ENCODE data around the gene NOBOX.
"Not testable (repeated sequence)": the region's sequence is repeated elsewhere in the genome, so short reads cannot be mapped to it uniquely, and the experiment has no call there.

The NOBOX gene

DNA sequence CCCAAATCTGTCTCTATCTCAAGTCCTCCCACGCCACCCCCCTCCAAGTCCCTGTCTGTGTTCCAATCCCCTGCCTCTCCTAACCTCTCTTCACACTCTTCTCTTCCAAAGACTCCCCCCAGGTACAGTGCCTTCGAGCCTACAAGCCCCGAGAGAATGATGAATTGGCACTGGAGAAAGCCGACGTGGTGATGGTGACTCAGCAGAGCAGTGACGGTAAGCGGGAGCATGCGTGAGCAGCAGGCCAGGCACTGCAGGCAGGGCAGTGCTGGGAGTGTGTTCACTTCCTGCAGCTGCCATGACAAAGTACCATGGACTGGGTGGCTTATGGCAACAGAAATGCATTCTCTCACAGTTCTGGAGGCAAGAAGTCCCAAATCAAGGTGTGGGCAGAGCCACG, 24.8 kb downstream of the NOBOX start:
- no peaks in the 10 kb centered on the region for H3K36me3 ChIP-seq (ENCODE audit: control insufficient read depth, insufficient read depth, low read length)

DNA sequence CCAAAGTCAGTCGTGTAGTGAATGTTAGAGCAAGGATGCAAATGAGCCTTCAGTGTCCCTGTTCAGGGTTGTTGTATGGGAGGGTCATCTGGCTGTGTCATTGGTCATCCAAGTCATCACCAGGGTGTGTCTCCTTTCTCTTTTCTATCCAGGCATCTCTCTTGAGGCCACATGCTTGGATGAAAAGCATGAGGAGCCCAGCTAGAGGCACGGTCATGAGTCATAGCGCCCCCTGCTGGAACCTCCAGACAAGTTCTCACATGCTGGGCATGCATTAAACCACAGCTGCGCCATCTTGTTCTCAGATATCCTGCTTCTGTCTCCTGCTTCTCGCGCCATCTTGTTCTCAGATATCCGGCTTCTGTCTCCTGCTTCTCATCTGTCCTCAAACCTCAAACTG, 34.3 kb downstream of the NOBOX start:
- not testable (repeated sequence) for H3K36me3 ChIP-seq (ENCODE audit: control insufficient read depth, insufficient read depth, low read length); H3K4me3 ChIP-seq (ENCODE audit: insufficient read depth, low read depth, low read length); H3K27me3 ChIP-seq (ENCODE audit: control insufficient read depth, insufficient read depth, low read length, poor library complexity, severe bottlenecking); H3K27ac ChIP-seq (ENCODE audit: insufficient read depth, low read depth, low read length, poor library complexity, severe bottlenecking); H3K9me3 ChIP-seq (ENCODE audit: control insufficient read depth, low read length); H3K4me1 ChIP-seq (ENCODE audit: control insufficient read depth, insufficient read depth, low read length)
- 95 to 96% methylated on average over 4 of the region's 7 CpGs for WGBS, 2 experiments

More for the DNA sequence above, 24.8 kb downstream of the NOBOX start:
- Histone ChIP-seq H3K4me1 (ENCODE audit: control insufficient read depth, insufficient read depth, low read length) (no peaks in the 10 kb centered on the region), H3K27ac (ENCODE audit: insufficient read depth, low read depth, low read length, poor library complexity, severe bottlenecking) (no peak overlapping the region), H3K4me3 (ENCODE audit: insufficient read depth, low read depth, low read length) (no peak overlapping the region), H3K9me3 (ENCODE audit: control insufficient read depth, low read length) (no peaks in the 10 kb centered on the region), H3K27me3 (ENCODE audit: control insufficient read depth, insufficient read depth, low read length, poor library complexity, severe bottlenecking) (no peaks in the 10 kb centered on the region)
- WGBS, 2 experiments: 94 to 97% methylated on average over 9 of the region's 9 CpGs

DNA sequence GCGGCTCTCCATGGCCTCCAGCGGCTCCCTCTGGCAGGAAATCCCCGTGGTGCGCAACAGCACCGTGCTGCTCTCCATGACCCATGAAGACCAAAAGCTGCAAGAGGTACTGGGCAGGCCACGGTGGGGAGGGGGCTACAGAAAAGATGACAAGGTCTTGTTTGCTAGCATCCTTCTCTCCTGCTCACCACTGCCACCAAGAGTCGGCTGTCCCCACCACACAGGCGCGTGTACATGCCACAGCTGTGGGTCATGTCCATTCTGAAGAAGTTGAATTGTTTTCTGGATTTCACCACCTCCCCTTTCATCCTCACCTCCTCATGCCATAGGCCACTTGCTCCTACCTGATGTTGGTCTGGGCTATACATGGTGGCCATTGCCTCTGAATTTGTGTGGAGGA, 36.2 kb downstream of the NOBOX start:
- H3K27me3 ChIP-seq (ENCODE audit: control insufficient read depth, insufficient read depth, low read length, poor library complexity, severe bottlenecking); H3K4me3 ChIP-seq (ENCODE audit: insufficient read depth, low read depth, low read length); H3K27ac ChIP-seq (ENCODE audit: insufficient read depth, low read depth, low read length, poor library complexity, severe bottlenecking); H3K9me3 ChIP-seq (ENCODE audit: control insufficient read depth, low read length); H3K4me1 ChIP-seq (ENCODE audit: control insufficient read depth, insufficient read depth, low read length); H3K36me3 ChIP-seq (ENCODE audit: control insufficient read depth, insufficient read depth, low read length): not testable (repeated sequence)
- WGBS, 2 experiments: no CpG with 5 or more reads among the region's 9 CpGs

DNA sequence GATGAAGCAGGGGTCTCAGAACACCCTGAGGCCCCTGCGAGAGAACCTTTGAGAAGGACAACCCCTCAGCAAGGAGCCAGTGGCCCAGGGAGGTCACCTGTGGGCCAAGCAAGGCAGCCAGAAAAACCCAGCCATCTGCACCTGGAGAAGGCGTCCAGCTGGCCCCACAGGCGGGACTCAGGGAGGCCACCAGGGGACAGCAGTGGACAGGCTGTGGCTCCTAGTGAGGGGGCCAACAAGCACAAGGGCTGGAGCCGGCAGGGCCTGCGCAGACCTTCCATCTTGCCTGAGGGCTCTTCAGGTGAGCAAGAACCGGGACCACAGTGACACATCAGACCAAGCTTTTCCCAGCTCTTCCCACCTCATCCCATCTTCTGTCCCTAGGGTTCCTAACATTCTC, 38.0 kb downstream of the NOBOX start:
- no CpG with 5 or more reads among the region's 6 CpGs for WGBS, 2 experiments
- H3K27ac ChIP-seq (ENCODE audit: insufficient read depth, low read depth, low read length, poor library complexity, severe bottlenecking); H3K4me3 ChIP-seq (ENCODE audit: insufficient read depth, low read depth, low read length); H3K36me3 ChIP-seq (ENCODE audit: control insufficient read depth, insufficient read depth, low read length); H3K27me3 ChIP-seq (ENCODE audit: control insufficient read depth, insufficient read depth, low read length, poor library complexity, severe bottlenecking); H3K4me1 ChIP-seq (ENCODE audit: control insufficient read depth, insufficient read depth, low read length); H3K9me3 ChIP-seq (ENCODE audit: control insufficient read depth, low read length): not testable (repeated sequence)

DNA sequence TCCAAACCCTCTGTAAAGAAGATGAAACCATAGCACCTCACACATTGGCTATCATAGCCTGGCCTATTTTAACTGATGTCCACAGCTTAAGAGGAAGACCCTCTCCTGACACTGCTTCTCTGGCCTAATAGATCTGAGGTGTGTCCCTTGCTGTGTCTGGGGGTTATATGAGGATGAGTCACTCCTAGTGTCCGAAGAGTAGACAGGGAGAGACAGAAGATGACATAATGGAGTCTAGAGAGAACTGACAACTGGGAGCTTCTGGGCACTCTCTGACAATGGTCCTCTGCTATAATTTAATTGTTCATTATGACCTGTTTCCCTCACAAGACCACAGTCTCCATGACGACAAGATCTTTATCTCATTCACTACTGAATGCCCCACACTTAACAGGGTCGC, 41.4 kb downstream of the NOBOX start:
- not testable (repeated sequence) for H3K9me3 ChIP-seq (ENCODE audit: control insufficient read depth, low read length); H3K36me3 ChIP-seq (ENCODE audit: control insufficient read depth, insufficient read depth, low read length); H3K27me3 ChIP-seq (ENCODE audit: control insufficient read depth, insufficient read depth, low read length, poor library complexity, severe bottlenecking); H3K4me3 ChIP-seq (ENCODE audit: insufficient read depth, low read depth, low read length); H3K4me1 ChIP-seq (ENCODE audit: control insufficient read depth, insufficient read depth, low read length); H3K27ac ChIP-seq (ENCODE audit: insufficient read depth, low read depth, low read length, poor library complexity, severe bottlenecking)
- WGBS, 2 experiments: no CpG with 5 or more reads among the region's 3 CpGs

DNA sequence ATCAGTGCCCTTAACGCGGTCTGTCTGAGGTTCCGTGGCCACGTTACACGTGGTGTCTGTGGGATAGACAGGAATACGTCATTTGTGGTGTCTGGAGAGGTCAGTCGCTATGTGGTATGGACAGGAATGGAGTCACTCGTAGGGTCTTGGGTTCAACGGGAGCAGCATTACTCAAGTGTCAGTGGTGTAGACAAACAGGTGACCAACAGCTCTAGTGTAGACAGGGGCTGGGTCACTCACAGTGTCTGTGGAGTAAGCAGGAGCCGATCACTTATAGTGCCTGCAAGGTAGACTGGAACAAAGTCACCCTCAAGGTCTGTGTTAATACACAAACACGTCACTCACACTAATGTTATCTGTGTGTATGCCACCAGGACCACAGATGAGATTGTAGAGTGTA, 46.6 kb downstream of the NOBOX start:
- H3K4me1 ChIP-seq (ENCODE audit: control insufficient read depth, insufficient read depth, low read length); H3K27ac ChIP-seq (ENCODE audit: insufficient read depth, low read depth, low read length, poor library complexity, severe bottlenecking); H3K36me3 ChIP-seq (ENCODE audit: control insufficient read depth, insufficient read depth, low read length); H3K9me3 ChIP-seq (ENCODE audit: control insufficient read depth, low read length); H3K27me3 ChIP-seq (ENCODE audit: control insufficient read depth, insufficient read depth, low read length, poor library complexity, severe bottlenecking); H3K4me3 ChIP-seq (ENCODE audit: insufficient read depth, low read depth, low read length): not testable (repeated sequence)
- no CpG with 5 or more reads among the region's 11 CpGs for WGBS, 2 experiments

DNA sequence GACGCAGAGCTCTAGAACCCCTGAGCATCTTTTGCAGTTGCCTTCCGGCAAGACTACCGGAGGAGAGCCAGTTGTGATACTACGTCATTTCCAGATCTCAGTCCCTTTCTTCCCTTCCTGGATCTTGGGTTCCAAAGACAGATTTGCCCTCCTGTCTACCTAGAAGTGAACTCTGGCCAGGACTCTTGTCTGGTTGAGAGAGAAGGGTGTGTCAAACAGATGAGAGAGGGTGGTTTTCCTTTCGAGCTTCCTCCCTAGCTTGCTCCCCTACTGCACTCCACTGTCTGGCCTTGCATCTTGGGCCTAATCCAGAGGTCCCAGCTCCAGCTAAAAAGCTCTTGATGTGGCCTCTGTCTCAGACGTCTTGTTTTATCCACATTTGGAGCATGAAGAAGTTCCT, 47.3 kb downstream of the NOBOX start:
- not testable (repeated sequence) for H3K4me1 ChIP-seq (ENCODE audit: control insufficient read depth, insufficient read depth, low read length); H3K9me3 ChIP-seq (ENCODE audit: control insufficient read depth, low read length); H3K27me3 ChIP-seq (ENCODE audit: control insufficient read depth, insufficient read depth, low read length, poor library complexity, severe bottlenecking); H3K4me3 ChIP-seq (ENCODE audit: insufficient read depth, low read depth, low read length); H3K36me3 ChIP-seq (ENCODE audit: control insufficient read depth, insufficient read depth, low read length); H3K27ac ChIP-seq (ENCODE audit: insufficient read depth, low read depth, low read length, poor library complexity, severe bottlenecking)
- WGBS, 2 experiments: no CpG with 5 or more reads among the region's 6 CpGs

DNA sequence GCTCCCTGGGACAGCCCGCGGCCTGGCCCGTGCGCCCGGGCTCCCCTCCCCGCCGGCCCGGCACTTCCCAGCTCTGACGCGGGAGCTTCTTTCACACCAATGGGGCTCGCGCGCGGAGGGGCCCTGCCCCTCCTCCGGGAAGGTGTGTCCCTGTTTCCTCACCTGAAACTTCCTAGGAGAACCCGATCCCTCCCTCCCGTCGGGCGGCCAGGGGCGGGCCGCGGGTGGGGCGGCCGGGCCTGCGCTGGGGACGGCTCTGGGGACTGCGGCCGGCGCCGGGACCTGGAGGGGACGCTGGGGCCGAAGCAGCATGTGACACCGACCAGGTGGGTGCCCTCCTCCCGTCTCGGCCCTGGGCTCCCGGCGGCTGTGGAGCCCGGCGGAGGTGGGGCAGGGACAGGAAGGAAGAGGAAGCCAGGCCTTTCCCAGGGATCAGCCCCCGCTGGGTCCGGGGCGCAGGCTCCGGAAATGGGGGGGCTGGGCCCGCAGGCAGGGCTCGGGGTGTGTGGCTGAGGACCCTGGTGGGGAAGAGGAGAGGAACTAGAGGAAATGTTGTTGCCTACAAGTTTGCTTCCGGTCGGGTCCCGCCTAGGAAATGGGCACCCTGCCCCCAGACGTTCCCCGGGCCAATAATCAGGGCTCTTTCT, 48.2 kb downstream of the NOBOX start, which contains the start of gene ARHGEF5:
Gene ARHGEF5 (plus strand): TSS at position 227 of the 647 bp plus-strand sequence. CDS start 7,268 bp downstream, outside the sequence.
- no CpG with 5 or more reads among the region's 50 CpGs for WGBS, 2 experiments
- H3K36me3 ChIP-seq (ENCODE audit: control insufficient read depth, insufficient read depth, low read length); H3K4me1 ChIP-seq (ENCODE audit: control insufficient read depth, insufficient read depth, low read length); H3K4me3 ChIP-seq (ENCODE audit: insufficient read depth, low read depth, low read length); H3K9me3 ChIP-seq (ENCODE audit: control insufficient read depth, low read length); H3K27ac ChIP-seq (ENCODE audit: insufficient read depth, low read depth, low read length, poor library complexity, severe bottlenecking); H3K27me3 ChIP-seq (ENCODE audit: control insufficient read depth, insufficient read depth, low read length, poor library complexity, severe bottlenecking): not testable (repeated sequence)

DNA sequence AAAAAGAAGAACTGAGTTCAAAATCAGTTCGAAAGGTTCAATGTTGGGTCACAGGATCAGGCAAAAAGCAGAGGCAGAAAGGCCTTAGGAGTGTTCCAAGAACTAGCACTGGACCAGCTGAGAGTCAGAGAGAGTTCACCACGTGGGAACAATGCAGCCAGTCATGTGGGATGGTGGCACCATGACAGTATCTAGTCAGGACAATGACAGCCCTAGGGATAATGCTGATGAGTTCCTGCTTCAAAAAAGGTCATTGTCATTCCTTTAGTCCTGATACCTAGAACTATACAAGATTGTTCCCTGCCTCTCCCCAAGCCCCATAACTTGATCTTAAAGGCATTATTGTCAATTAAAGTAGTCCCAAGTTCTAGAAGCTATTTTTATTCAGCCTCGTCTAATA, 51.8 kb downstream of the NOBOX start:
- not testable (repeated sequence) for H3K36me3 ChIP-seq (ENCODE audit: control insufficient read depth, insufficient read depth, low read length); H3K4me3 ChIP-seq (ENCODE audit: insufficient read depth, low read depth, low read length); H3K27me3 ChIP-seq (ENCODE audit: control insufficient read depth, insufficient read depth, low read length, poor library complexity, severe bottlenecking); H3K27ac ChIP-seq (ENCODE audit: insufficient read depth, low read depth, low read length, poor library complexity, severe bottlenecking); H3K9me3 ChIP-seq (ENCODE audit: control insufficient read depth, low read length); H3K4me1 ChIP-seq (ENCODE audit: control insufficient read depth, insufficient read depth, low read length)
- 73 to 77% methylated on average over 2 of the region's 3 CpGs for WGBS, 2 experiments

DNA sequence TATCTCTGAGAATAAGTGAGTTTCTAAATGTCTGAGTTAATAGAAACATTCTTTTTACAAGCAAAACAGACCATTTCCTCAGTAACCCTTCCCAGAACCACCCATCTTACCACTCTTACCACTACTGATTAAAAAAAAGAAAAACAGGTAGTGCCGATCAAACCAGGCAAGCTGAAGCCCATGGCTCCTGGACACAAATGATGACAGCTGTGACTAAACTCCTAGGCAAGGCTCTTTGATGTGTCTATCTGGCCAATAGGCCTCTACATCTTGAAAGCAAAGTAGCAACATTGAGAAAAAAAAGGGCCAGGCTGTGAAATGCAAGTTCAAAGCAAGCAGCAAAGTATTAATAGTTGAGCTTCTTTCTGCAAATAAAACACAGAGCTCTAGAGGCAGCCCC, 54.9 kb downstream of the NOBOX start:
- not testable (repeated sequence) for H3K9me3 ChIP-seq (ENCODE audit: control insufficient read depth, low read length); H3K27ac ChIP-seq (ENCODE audit: insufficient read depth, low read depth, low read length, poor library complexity, severe bottlenecking); H3K4me3 ChIP-seq (ENCODE audit: insufficient read depth, low read depth, low read length); H3K27me3 ChIP-seq (ENCODE audit: control insufficient read depth, insufficient read depth, low read length, poor library complexity, severe bottlenecking); H3K4me1 ChIP-seq (ENCODE audit: control insufficient read depth, insufficient read depth, low read length); H3K36me3 ChIP-seq (ENCODE audit: control insufficient read depth, insufficient read depth, low read length)
- no CpG with 5 or more reads among the region's 1 CpG for WGBS, 2 experiments

All from ectodermal cell (in vitro differentiated cells).